Non-pigmented ciliary epithelial cell (primary cell): ENCODE results near the gene RAB40AL.

Source experiments
- DNase-seq: peaks from one replicate; pipeline ENCODE4 v3.0.0-alpha.2; 2010; ENCODE audit warnings: low read depth

RAB40AL gene

DNA sequence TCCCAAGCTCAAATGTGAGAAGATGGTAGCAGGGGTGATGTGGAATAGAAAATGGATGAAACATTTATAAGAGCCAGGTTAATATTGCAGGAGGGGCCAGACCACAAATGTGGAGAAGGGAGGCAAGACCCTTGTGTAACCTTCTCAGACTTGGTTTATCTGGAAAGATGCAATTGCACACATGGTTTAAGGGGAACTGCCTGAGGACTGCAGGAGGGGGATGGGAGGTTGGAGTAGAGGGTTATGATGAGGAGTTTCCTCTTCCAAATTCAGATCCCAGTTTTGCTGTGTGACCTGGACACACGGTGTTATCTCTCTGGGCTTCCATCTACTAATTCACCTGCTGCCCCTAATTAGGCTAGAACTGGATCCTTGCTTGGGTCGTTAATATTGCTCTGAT is 46.1 kb downstream of the RAB40AL start:
- no peak for DNase-seq

DNA sequence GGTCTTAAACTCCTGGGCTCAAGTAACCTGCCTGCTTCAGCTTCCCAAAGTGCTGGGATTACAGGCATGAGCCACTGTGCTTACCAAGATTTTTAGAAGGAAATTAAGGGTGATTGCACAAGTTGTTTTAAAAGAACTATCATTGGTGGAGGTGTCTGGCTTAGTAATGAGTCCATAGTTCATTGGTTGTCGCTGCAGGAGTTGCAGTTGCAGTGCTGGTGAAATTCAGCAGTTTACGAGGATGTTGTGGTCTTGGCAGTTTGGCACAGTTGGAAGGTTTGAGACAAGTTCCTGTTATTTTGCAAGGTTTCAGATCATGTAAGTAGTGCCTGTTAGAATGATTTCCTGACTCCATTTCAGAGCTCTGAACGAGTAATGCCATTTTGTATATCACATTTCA is 48.1 kb downstream of the RAB40AL start:
- no peak for DNase-seq
